Adrenal gland (tissue), 12 donors: ENCODE results near the gene EFCAB8. TPM values are rescaled to one million over a fixed set of nuclear protein-coding genes. Genes with fewer than 3 reads are reported as not detected.

ENCODE experiments used
- DNase-seq, 7 donors: peaks; one replicate each; pipeline ENCODE4 v3.0.0-alpha.2; 2019 to 2020
- H3K27ac ChIP-seq, 5 donors: fragments of 200-600 bp; sonication (generic) in 4 of 5; 1 replicate in 3 of 5; 2 replicates in 2 of 5; pipeline versions ENCODE4 v1.5.1 to v1.8.0; 2016 to 2020; ENCODE audit warnings: mild to moderate bottlenecking in 1 of 5
- H3K27me3 ChIP-seq: fragments of 200-600 bp; 2 replicates; pipeline ENCODE4 v1.8.0; 2021
- H3K36me3 ChIP-seq, 2 donors: fragments of 200-600 bp; replicated peaks in 1 of 2; 1 replicate in 1 of 2; 2 replicates in 1 of 2; pipeline versions ENCODE4 v1.5.1 to v1.8.0; 2018 to 2022
- H3K4me1 ChIP-seq, 2 donors: fragments of 200-600 bp; replicated peaks in 1 of 2; 1 replicate in 1 of 2; 2 replicates in 1 of 2; pipeline versions ENCODE4 v1.5.1 to v1.8.0; 2018 to 2021
- H3K4me3 ChIP-seq, 4 donors: fragments of 200-600 bp; sonication (generic) in 3 of 4; one replicate each; pipeline ENCODE4 v1.5.1; 2016 to 2018
- H3K9me3 ChIP-seq, 3 donors: fragments of 200-600 bp; sonication (generic) in 1 of 3; replicated peaks in 1 of 3; 1 replicate in 2 of 3; 2 replicates in 1 of 3; pipeline versions ENCODE4 v1.5.1 to v1.8.0; 2016 to 2021
- POLR2A ChIP-seq, 2 donors: fragments of 450-650 bp; IDR thresholded peaks; one replicate each; pipeline ENCODE4 v1.6.1; 2017; ENCODE audit warnings: antibody characterized with exemption in 2 of 2, mild to moderate bottlenecking in 2 of 2, moderate library complexity in 1 of 2
- WGBS, 4 donors: extraction: QIAGEN DNeasy Blood & Tissue Kit in 2 of 4; methylation state at CpG; one replicate each; pipeline versions ENCODE4 v1.1.5 to v1.1.7; 2013 to 2017; 5-methylcytosine and 5-hydroxymethylcytosine counted together
- intact Hi-C, 2 donors: fragments of 100-400 bp; cut with DNase I; formaldehyde crosslinking; loops; one replicate each; pipeline versions ENCODE4 v1.14.1 to v1.15.0; 2022 to 2023
- polyA plus RNA-seq, 3 donors: library from polyadenylated mRNA; stranded (reverse); fragments of 200-250 nt in 2 of 3; fragments of 350-450 nt in 1 of 3; fragmentation: Illumina TruSeq in 1 of 3; extraction: RNeasy Lipid Tissue Mini Kit (QIAGEN cat#74804) in 1 of 3; gene quantifications; one replicate each; pipeline ENCODE4 v1.2.3, GENCODE V29; 2013 to 2014
- total RNA-seq, 9 donors: library from RNA; depleted of rRNA in 4 of 9; stranded (reverse); fragments of >200 nt in 4 of 9; fragments of 120-200 nt in 1 of 9; fragmentation: NEBNext Ultra II Directional in 1 of 9; extraction: Animal tissue kit (Norgen Biotek cat#: 25700) in 1 of 9; gene quantifications; one replicate each; pipeline versions ENCODE4 v1.1.0 to v1.2.4, GENCODE V29; 2013 to 2023
- TF ChIP-seq, protein P1 (sequence below), 6 experiments: fragments of 450-650 bp in 4 of 6; fragments of 200-600 bp in 2 of 6; sonication (generic) in 1 of 6; IDR thresholded peaks; 1 replicate in 5 of 6; 2 replicates in 1 of 6; pipeline versions ENCODE4 v1.5.1 to v1.8.0; 2016 to 2021; ENCODE audit warnings: antibody characterized with exemption in 6 of 6, mild to moderate bottlenecking in 2 of 6, moderate library complexity in 1 of 6
- donor health status: healthy with polysubstance abuse.
- donor health status: Bipolar disorder and iron deficiency.
- donor health status: DM: yes; HTN: yes; CAD: no.
- donor health status: DM: no; HTN: no; CAD: no.
- donor health status: DM: no; HTN: no; CAD: no.
- donor health status: DM: yes; HTN: yes; CAD: no.

Gene EFCAB8
- total and polyA plus RNA-seq, 12 donors = 0.03 to 0.40 (median 0.06) TPM; not detected in 8

DNA sequence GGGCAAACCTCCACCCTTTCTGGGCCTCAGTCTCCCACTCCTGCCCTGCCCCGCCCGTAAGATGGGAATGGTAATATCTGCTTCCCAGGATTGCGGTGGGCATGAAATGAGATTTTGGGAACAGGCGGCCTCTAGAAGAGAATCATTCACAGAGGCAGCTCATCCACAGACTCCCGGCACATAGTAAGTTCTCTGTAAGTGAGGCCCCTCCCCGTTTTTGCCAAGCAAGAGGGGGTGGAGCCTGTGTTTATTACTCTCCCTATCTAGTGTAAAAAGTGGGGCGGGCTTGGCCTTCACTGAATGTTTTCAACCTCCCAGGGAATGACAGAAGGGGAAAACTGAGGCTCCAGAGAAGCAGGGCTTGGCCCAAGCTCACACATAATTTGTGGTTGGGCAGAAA is 125.5 kb downstream of the EFCAB8 start:
- intact Hi-C loops = no loop called here
- H3K9me3 ChIP-seq = no peaks in the 10 kb centered on the region
- 71 to 84% (median 74%) methylated on average over 6 to 7 of the region's 7 CpGs for WGBS, 4 donors
- no peaks in the 10 kb centered on the region for H3K27me3 ChIP-seq
- H3K4me1 ChIP-seq = no peaks in the 10 kb centered on the region
- H3K27ac ChIP-seq = no peak overlapping the region
- H3K36me3 ChIP-seq = no peaks in the 10 kb centered on the region
- no peak overlapping the region for H3K4me3 ChIP-seq
- no peak for DNase-seq
- TF ChIP-seq POLR2A (IDR thresholded peaks at IDR 0.05) = no peak
- TF ChIP-seq, protein P1, sequence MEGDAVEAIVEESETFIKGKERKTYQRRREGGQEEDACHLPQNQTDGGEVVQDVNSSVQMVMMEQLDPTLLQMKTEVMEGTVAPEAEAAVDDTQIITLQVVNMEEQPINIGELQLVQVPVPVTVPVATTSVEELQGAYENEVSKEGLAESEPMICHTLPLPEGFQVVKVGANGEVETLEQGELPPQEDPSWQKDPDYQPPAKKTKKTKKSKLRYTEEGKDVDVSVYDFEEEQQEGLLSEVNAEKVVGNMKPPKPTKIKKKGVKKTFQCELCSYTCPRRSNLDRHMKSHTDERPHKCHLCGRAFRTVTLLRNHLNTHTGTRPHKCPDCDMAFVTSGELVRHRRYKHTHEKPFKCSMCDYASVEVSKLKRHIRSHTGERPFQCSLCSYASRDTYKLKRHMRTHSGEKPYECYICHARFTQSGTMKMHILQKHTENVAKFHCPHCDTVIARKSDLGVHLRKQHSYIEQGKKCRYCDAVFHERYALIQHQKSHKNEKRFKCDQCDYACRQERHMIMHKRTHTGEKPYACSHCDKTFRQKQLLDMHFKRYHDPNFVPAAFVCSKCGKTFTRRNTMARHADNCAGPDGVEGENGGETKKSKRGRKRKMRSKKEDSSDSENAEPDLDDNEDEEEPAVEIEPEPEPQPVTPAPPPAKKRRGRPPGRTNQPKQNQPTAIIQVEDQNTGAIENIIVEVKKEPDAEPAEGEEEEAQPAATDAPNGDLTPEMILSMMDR (IDR thresholded peaks at IDR 0.05) = no peak

DNA sequence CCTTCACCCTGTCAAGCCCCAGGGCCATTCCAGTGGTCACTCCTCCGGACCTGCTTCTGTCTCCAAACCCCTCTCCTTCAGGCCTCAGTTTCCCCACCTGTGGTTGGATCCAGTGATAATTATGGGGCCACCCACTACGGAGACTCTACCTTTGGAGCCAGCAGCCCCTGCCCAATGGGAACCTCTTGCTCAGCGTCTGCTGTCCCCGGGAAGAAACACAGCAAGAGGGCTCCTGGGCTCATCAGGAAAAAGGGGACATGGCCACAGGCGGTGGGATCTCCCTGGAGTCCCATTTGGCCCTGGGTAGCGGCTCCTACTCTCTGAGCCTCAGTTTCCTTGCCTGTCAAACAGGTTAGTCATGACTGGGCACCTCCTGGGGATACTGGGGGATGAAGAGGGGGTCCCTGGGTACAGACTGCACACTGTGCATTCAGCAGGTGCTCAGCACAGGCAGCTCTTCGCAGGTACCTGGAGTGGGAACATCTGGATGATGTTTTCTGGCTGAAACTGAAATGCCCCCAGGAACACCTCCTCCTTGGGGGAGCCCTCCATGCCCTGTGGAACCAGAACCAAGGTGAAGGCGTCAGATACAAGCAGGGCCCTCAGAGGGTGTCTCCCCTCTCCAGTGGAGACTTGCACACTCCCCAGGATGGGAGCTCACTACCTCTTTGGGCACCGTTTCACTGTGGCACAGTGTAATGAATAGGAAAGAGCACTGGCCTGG is 126.1 kb downstream of the EFCAB8 start:
- no peak for DNase-seq

DNA sequence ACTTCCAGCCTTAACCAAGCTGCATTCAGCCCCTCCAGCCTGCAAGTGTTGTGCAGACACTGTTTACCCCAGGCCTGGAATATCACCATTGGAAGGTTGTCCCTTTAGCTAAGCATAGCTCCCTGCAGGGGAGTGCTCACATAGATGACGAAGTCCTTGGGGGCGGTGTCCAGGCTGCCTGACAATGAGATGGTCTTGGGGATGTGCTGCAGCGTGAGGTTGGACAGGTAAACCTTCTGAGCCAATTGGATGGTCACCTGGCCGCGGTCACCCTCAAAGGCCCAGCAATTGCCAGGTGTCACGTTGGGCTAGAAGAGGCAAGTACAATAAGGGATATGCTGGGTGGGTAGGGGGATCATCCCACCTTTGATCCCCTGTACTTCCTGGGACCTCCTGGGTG is 126.9 kb downstream of the EFCAB8 start:
- Histone ChIP-seq H3K9me3 (no peaks in the 10 kb centered on the region), H3K4me1 (no peaks in the 10 kb centered on the region), H3K27me3 (no peaks in the 10 kb centered on the region), H3K36me3 (no peaks in the 10 kb centered on the region), H3K27ac (no peak overlapping the region), H3K4me3 (no peak overlapping the region)
- 60 to 89% (median 88%) methylated on average over 3 to 6 of the region's 6 CpGs for WGBS, 4 donors
- TF ChIP-seq, protein P1 (IDR thresholded peaks at IDR 0.05) = no peak
- no peak for TF ChIP-seq POLR2A (IDR thresholded peaks at IDR 0.05)
- intact Hi-C loops = no loop called here
- DNase-seq = no peak

More for the DNA sequence above, 126.1 kb downstream of the EFCAB8 start:
- H3K36me3 ChIP-seq = no peaks in the 10 kb centered on the region
- intact Hi-C loops = no loop called here
- no peak for TF ChIP-seq POLR2A (IDR thresholded peaks at IDR 0.05)
- TF ChIP-seq, protein P1 (IDR thresholded peaks at IDR 0.05) = no peak
- no peak overlapping the region for H3K27ac ChIP-seq
- H3K27me3 ChIP-seq = no peaks in the 10 kb centered on the region
- H3K9me3 ChIP-seq = no peaks in the 10 kb centered on the region
- no peak overlapping the region for H3K4me3 ChIP-seq
- no peaks in the 10 kb centered on the region for H3K4me1 ChIP-seq
- WGBS, 4 donors = 71 to 85% (median 80%) methylated on average over 4 to 9 of the region's 9 CpGs

DNA sequence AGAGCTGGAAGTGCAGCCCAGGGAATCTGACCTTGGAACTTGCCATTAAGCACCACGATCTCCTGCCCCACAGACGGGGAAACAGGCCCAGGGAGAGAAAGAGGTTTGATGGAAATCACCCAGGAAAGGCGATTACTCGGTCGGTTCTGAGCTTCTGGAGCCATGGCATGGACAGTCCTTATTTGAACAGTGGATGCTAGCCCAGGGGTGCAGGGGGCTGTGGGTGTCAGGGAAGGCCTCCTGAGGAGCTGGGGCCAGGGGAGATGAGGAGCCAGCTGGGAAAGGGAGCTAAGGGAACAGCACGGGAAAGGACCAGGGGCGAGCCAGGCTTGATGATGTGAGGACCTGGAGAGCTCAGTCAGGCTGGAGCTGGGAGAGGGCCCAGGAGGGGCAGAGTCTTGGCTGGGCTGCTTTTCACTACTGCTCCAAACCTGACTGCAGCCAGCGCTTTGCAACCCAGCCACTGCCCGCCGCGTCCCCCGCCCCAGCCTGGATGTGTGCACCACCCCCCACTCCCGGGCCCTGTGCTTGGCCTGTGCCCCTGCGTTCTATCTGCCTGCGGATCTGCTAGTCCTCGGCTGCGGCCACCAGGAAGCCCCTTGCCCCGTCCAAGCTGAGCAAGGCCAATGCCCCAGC is 127.7 kb downstream of the EFCAB8 start:
- H3K9me3 ChIP-seq = no peaks in the 10 kb centered on the region
- WGBS, 4 donors = 70 to 79% (median 75%) methylated on average over 11 to 18 of the region's 18 CpGs
- no peaks in the 10 kb centered on the region for H3K27me3 ChIP-seq
- intact Hi-C loops = no loop called here
- TF ChIP-seq, protein P1 (IDR thresholded peaks at IDR 0.05) = no peak
- TF ChIP-seq POLR2A (IDR thresholded peaks at IDR 0.05) = no peak
- no peak for DNase-seq
- H3K4me1 ChIP-seq = no peaks in the 10 kb centered on the region
- H3K4me3 ChIP-seq = no peak overlapping the region
- no peak overlapping the region for H3K27ac ChIP-seq
- no peaks in the 10 kb centered on the region for H3K36me3 ChIP-seq
